Mesodermal cell (in vitro differentiated cells): ENCODE data around the gene LENG9. TPM values are rescaled to one million over a fixed set of nuclear protein-coding genes. Genes with fewer than 3 reads are reported as not detected.
"Not testable (repeated sequence)": the region's sequence is repeated elsewhere in the genome, so short reads cannot be mapped to it uniquely, and the experiment has no call there.

Experiments
- H3K27ac ChIP-seq: 2 replicates; pipeline ENCODE4 v1.7.0; 2013; ENCODE audit warnings: mild to moderate bottlenecking, low read depth, low read length, moderate library complexity; ENCODE audit not compliant: severe bottlenecking
- H3K36me3 ChIP-seq: 2 replicates; pipeline ENCODE4 v1.7.1; 2013; ENCODE audit warnings: mild to moderate bottlenecking, low read length, moderate library complexity; ENCODE audit not compliant: control insufficient read depth, insufficient read depth
- H3K4me1 ChIP-seq: one replicate; pipeline ENCODE4 v1.7.1; 2013; ENCODE audit warnings: mild to moderate bottlenecking, low read length; ENCODE audit not compliant: insufficient read depth, control insufficient read depth, poor library complexity, severe bottlenecking
- H3K4me3 ChIP-seq: 2 replicates; pipeline ENCODE4 v1.7.0; 2013; ENCODE audit warnings: low read length, control low read depth, mild to moderate bottlenecking; ENCODE audit not compliant: insufficient read depth, poor library complexity, severe bottlenecking; ENCODE audit errors: extremely low read depth
- H3K9me3 ChIP-seq: 2 replicates; pipeline ENCODE4 v1.7.1; 2013; ENCODE audit warnings: mild to moderate bottlenecking, low read length, moderate library complexity; ENCODE audit not compliant: control insufficient read depth
- WGBS, 2 experiments: methylation state at CpG; one replicate each; pipeline ENCODE4 v1.1.5; 2013; ENCODE audit warnings: missing lambda C conversion rate in 2 of 2; ENCODE audit not compliant: insufficient coverage in 2 of 2; 5-methylcytosine and 5-hydroxymethylcytosine counted together
- polyA plus RNA-seq, 2 experiments: library from polyadenylated mRNA; stranded (reverse); fragments of 50-300 nt; gene quantifications; one replicate each; pipeline ENCODE4 v1.2.3, GENCODE V29; 2013

Gene LENG9
- 1.9 TPM for polyA plus RNA-seq (2013, experiment 1 of 2)
- 1.4 TPM for polyA plus RNA-seq (2013, experiment 2 of 2)

DNA sequence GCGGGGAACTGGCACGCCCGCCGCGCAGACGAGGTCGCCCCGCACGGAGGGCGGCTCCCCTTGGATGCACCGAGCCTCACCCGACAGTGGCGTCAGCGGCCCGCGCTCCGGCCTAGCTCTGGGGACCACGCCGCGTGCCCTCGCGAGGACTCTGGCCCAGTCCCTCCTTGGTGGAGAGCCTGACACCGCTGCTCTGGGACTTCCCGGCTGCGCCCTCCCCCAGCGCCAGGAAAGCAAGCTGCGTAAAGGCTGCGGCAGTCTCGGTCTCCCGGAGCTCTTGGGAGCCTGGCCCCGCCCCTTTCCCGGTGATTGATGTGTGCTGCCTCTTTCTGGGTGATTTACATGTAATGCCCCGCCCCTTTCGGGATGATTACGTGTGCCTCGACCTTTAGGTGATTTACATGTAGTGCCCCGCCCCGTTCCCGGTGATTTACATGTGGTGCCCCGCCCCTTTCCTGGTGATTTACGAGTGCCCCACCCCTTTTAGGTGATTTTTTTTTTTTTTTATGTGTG, at the start of gene LENG9:
TSS of gene LENG9 (minus strand) at position 248 of the 513 bp plus-strand sequence. CDS start 252 bp downstream, outside the sequence.
- Histone ChIP-seq H3K4me1 (peaks cover 13% of the 10 kb centered on the region), H3K9me3 (no peaks in the 10 kb centered on the region), H3K36me3 (peaks cover 33% of the 10 kb centered on the region), H3K27ac (peak within 1 kb of the TSS; percentile 82), H3K4me3 (peak within 1 kb of the TSS; percentile 46)
- 1 to 2% methylated on average over 21 to 38 of the region's 41 CpGs for WGBS, 2 experiments

DNA sequence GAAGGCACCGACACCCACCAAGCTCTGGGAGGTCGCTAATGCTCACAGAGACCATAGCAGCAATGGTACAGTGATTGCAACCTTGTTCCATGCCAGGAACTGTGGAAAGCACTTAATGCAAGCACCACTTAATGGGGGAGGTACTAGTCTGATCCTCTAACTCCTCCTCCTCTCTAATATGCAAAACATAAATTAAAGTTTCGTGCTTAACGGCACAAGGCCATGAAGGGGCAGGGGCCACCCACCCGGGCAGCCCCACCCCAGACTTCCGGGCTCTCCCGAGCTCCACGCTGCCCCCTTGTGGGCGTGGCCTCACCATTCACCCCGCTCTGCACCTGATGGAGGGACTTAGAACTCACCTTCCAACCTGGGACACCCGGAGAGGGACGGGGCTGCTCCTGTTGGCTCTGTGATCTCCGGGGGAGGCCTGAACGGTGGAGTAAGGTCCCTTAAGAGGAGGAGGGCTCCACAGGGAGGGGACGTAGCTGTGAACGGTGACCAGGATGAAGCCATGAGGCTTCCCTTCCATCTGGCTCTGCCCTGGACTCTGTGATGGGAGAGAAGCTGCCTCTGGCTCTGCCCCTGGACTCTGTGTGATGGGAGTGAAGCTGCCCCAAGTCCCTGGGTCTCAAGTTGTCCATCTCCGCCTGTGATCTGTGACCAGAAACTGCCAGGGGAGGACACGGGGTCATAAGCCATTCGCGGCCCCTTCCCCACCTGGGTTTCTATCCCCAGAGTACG, 45.8 kb upstream of the LENG9 start:
- H3K9me3 ChIP-seq, result peaks cover 27% of the 10 kb centered on the region
- not testable (repeated sequence) for H3K4me1 ChIP-seq, H3K4me3 ChIP-seq, H3K27ac ChIP-seq, H3K36me3 ChIP-seq
- no CpG with 5 or more reads among the region's 21 CpGs for WGBS, 2 experiments

- not testable (repeated sequence) for H3K4me1 ChIP-seq, H3K36me3 ChIP-seq, H3K27ac ChIP-seq, H3K4me3 ChIP-seq
- 67 to 100% methylated on average over 1 of the region's 3 CpGs for WGBS, 2 experiments
- peaks cover 27% of the 10 kb centered on the region for H3K9me3 ChIP-seq
Observed at GRCh38 chr19:54508487-54508886, 44.9 kb upstream of the LENG9 start.

GRCh38 chr19:54507824-54508223, 44.2 kb upstream of the LENG9 start:
- WGBS, 2 experiments, result 63 to 80% methylated on average over 8 to 12 of the region's 12 CpGs
- Histone ChIP-seq H3K9me3 (peaks cover 27% of the 10 kb centered on the region), H3K27ac (no peak overlapping the region), H3K36me3 (no peaks in the 10 kb centered on the region), H3K4me1 (no peaks in the 10 kb centered on the region), H3K4me3 (no peak overlapping the region)

DNA sequence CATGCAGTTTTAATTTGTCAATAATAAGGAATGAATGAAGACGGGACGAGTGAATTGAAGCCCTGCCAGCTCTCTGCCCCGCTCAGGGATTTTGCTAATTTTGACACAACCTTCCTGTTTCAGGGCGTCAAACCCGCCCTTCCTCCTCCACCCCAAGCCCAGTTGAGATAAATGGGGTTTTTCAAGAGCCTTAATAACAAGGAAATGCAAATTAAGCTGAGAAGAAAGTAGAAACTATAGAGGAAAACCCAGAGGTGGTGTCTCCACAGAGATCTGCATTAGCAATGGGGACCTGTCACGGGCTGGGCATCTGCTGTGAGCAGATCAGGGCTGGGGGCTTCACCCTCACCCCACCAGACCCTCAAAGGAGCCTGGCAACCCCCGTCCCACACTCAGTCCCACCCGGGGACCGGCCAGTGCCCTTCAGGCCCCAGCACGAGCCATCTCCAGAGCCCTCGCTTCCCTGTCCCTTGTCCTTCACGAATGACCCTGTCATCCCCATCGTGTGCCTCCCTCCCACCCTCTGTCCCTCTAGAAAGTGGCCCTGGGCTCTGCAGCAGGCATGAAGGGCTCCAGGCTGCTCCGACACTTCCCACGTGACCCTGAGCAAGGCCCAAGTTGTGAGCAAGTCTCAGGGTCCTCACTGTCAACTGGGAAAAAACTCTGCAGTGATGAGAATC, 43.6 kb upstream of the LENG9 start:
- peaks cover 21% of the 10 kb centered on the region for H3K9me3 ChIP-seq
- H3K4me3 ChIP-seq, H3K27ac ChIP-seq, H3K36me3 ChIP-seq, H3K4me1 ChIP-seq: not testable (repeated sequence)
- 73 to 80% methylated on average over 4 to 6 of the region's 15 CpGs for whole genome bisulfite sequencing, 2 experiments

- H3K36me3 ChIP-seq, result no peaks in the 10 kb centered on the region
- H3K4me3 ChIP-seq, result no peak overlapping the region
- 66 to 73% methylated on average over 4 to 7 of the region's 10 CpGs for WGBS, 2 experiments
- no peak overlapping the region for H3K27ac ChIP-seq
- H3K4me1 ChIP-seq, result no peaks in the 10 kb centered on the region
- H3K9me3 ChIP-seq, result peaks cover 17% of the 10 kb centered on the region
Observed at GRCh38 chr19:54506079-54506478, 42.5 kb upstream of the LENG9 start.

- H3K4me1 ChIP-seq, H3K36me3 ChIP-seq, H3K4me3 ChIP-seq, H3K27ac ChIP-seq: not testable (repeated sequence)
- H3K9me3 ChIP-seq, result peaks cover 22% of the 10 kb centered on the region
- WGBS, 2 experiments, result 82 to 100% methylated on average over 1 of the region's 4 CpGs
Observed at GRCh38 chr19:54505542-54505941, 42.0 kb upstream of the LENG9 start.

DNA sequence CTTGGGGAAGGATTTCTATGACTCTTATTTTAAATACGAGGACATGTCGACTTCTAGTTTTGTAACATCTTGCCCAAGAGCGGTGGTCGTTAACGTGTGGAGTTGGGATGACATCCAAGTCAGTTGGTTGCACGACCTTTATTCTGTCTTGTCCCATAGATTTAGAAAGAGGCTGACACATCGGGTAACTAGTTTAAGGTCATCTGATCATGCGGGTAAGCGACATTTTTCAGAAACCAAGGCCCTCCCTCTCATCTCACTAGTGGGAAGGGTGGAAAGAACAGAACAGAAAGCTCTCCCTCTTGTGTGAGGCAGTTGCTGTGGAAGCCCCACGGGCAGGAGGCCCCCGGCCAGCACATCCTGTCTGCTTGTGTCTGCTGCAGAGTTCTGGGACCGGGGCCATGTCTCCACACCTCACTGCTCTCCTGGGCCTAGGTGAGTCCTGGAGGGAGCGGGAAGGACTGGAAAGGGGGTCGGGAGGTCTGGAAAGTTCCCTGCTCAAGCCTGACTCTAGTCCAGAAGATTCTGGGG, 39.0 kb upstream of the LENG9 start, which contains the start of gene LAIR2:
TSS of gene LAIR2 (plus strand) at position 314 of the 531 bp plus-strand sequence. CDS start at position 402, 88 bp downstream.
- H3K36me3 ChIP-seq, result no peaks in the 10 kb centered on the region
- 71 to 74% methylated on average over 9 to 10 of the region's 14 CpGs for whole genome bisulfite sequencing, 2 experiments
- H3K4me3 ChIP-seq, result no peak within 1 kb of the TSS
- no peaks in the 10 kb centered on the region for H3K4me1 ChIP-seq
- no peak within 1 kb of the TSS for H3K27ac ChIP-seq
- H3K9me3 ChIP-seq, result peaks cover 20% of the 10 kb centered on the region

DNA sequence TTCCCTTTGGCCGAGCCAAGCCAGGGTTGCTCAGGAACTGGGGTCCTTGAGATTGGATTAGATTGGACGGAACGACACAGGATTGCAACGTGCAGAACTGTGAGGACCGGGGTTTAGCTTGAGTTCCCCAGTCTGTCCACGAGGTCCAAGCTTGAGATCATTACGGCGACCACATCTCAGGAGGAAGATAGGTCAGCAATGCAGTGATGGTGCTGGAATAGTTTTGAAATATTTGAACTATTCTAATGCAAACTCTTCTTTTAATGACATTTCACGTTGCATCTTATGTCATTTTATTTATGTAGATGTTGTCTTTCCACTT, 34.8 kb upstream of the LENG9 start:
- H3K9me3 ChIP-seq, result peaks cover 12% of the 10 kb centered on the region
- not testable (repeated sequence) for H3K4me1 ChIP-seq, H3K27ac ChIP-seq, H3K4me3 ChIP-seq, H3K36me3 ChIP-seq
- WGBS, 2 experiments, result 51 to 71% methylated on average over 4 to 5 of the region's 9 CpGs

- peaks cover 12% of the 10 kb centered on the region for H3K9me3 ChIP-seq
- H3K27ac ChIP-seq, H3K4me1 ChIP-seq, H3K4me3 ChIP-seq, H3K36me3 ChIP-seq: not testable (repeated sequence)
- 90 to 91% methylated on average over 3 of the region's 15 CpGs for WGBS, 2 experiments
Observed at GRCh38 chr19:54497747-54498450, 34.3 kb upstream of the LENG9 start.
